Ovary (tissue), 3 donors: ENCODE data around the gene CCNO.

Experiments used
- POLR2A ChIP-seq: fragments of 450-650 bp; IDR thresholded peaks from one replicate; pipeline ENCODE4 v1.6.1; 2017; ENCODE audit warnings: antibody characterized with exemption, mild to moderate bottlenecking, moderate library complexity
- TF ChIP-seq, protein P1 (sequence below), 3 donors: fragments of 450-650 bp in 2 of 3; fragments of 200-600 bp in 1 of 3; IDR thresholded peaks; one replicate each; pipeline versions ENCODE4 v1.5.1 to v1.8.0; 2016 to 2022; ENCODE audit warnings: antibody characterized with exemption in 3 of 3, mild to moderate bottlenecking in 1 of 3
- donor health status: DM: no; HTN: no; CAD: no.

DNA sequence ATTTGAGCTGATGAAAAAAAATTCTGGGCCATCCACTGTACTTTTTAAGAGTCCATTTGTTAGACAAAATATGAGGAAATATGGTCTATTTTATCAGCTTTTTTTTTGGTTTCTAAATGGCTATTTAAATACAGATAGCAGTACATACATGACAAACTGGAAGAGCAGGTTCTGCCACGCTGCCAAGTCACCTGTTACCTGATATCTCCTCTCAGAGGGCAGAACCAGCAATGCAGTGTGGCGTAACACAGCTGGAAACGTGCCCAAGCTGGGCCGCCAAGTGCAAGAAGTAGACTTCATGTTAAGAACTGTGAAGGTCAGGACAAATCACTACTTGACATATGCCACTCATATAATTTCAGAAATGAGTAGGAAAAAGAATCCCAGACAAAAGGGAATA lies 14.4 kb downstream of the CCNO start:
- TF ChIP-seq, protein P1, sequence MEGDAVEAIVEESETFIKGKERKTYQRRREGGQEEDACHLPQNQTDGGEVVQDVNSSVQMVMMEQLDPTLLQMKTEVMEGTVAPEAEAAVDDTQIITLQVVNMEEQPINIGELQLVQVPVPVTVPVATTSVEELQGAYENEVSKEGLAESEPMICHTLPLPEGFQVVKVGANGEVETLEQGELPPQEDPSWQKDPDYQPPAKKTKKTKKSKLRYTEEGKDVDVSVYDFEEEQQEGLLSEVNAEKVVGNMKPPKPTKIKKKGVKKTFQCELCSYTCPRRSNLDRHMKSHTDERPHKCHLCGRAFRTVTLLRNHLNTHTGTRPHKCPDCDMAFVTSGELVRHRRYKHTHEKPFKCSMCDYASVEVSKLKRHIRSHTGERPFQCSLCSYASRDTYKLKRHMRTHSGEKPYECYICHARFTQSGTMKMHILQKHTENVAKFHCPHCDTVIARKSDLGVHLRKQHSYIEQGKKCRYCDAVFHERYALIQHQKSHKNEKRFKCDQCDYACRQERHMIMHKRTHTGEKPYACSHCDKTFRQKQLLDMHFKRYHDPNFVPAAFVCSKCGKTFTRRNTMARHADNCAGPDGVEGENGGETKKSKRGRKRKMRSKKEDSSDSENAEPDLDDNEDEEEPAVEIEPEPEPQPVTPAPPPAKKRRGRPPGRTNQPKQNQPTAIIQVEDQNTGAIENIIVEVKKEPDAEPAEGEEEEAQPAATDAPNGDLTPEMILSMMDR (IDR thresholded peaks at IDR 0.05) = no peak
- no peak for TF ChIP-seq POLR2A
